OCI-LY1 (cell line): ENCODE results near the gene HES5.

ENCODE experiments used
- H2AFZ ChIP-seq: fragments of 200-600 bp; sonication (generic), shearing (Covaris generic); 2 replicates; pipeline ENCODE4 v1.6.0; 2014; ENCODE audit warnings: antibody characterized with exemption, mild to moderate bottlenecking, low read length
- H3F3A ChIP-seq: fragments of 200-600 bp; sonication (generic), shearing (Covaris generic); 2 replicates; pipeline ENCODE4 v1.6.0; 2014; ENCODE audit warnings: mild to moderate bottlenecking, antibody characterized with exemption, low read length, moderate library complexity; ENCODE audit not compliant: insufficient read depth
- H3K27ac ChIP-seq: fragments of 200-600 bp; sonication (generic); 2 replicates; pipeline ENCODE4 v1.5.1; 2014; ENCODE audit warnings: low read length, mixed run types, mild to moderate bottlenecking, low read depth; ENCODE audit not compliant: poor library complexity, severe bottlenecking
- H3K27me3 ChIP-seq: fragments of 200-600 bp; sonication (generic); 2 replicates; pipeline ENCODE4 v1.6.0; 2014; ENCODE audit warnings: antibody characterized with exemption, mild to moderate bottlenecking, low read length, moderate library complexity; ENCODE audit not compliant: insufficient read depth
- H3K36me3 ChIP-seq: fragments of 200-600 bp; sonication (generic); 2 replicates; pipeline ENCODE4 v1.6.1; 2014; ENCODE audit warnings: mild to moderate bottlenecking, antibody characterized with exemption, low read length, moderate library complexity, mixed read lengths; ENCODE audit not compliant: insufficient read depth
- H3K4me1 ChIP-seq: fragments of 200-600 bp; sonication (generic); 2 replicates; pipeline ENCODE4 v1.5.1; 2014; ENCODE audit warnings: mild to moderate bottlenecking, low read length, moderate library complexity; ENCODE audit not compliant: insufficient read depth, severe bottlenecking
- H3K4me2 ChIP-seq: fragments of 200-600 bp; sonication (generic), shearing (Covaris generic); 2 replicates; pipeline ENCODE4 v1.6.1; 2014; ENCODE audit warnings: low read length
- H3K4me3 ChIP-seq: fragments of 200-600 bp; sonication (generic); 2 replicates; pipeline ENCODE4 v1.5.1; 2014; ENCODE audit warnings: low read length, low read depth, mild to moderate bottlenecking, mixed read lengths; ENCODE audit not compliant: poor library complexity, severe bottlenecking
- H3K79me2 ChIP-seq: fragments of 200-600 bp; shearing (Covaris generic); 2 replicates; pipeline ENCODE4 v1.6.1; 2016; ENCODE audit warnings: mixed run types, low read length, mixed read lengths; ENCODE audit not compliant: insufficient read depth
- H3K9ac ChIP-seq: fragments of 200-600 bp; sonication (generic), shearing (Covaris generic); 2 replicates; pipeline ENCODE4 v1.6.1; 2014; ENCODE audit warnings: mild to moderate bottlenecking, low read length, mixed read lengths
- H3K9me2 ChIP-seq: fragments of 200-600 bp; sonication (generic), shearing (Covaris generic); 2 replicates; pipeline ENCODE4 v1.6.1; 2014; ENCODE audit warnings: low read depth, mild to moderate bottlenecking, low read length, mixed read lengths
- H3K9me3 ChIP-seq: fragments of 200-600 bp; shearing (Covaris generic); 2 replicates; pipeline ENCODE4 v1.6.1; 2014; ENCODE audit warnings: low read length, mixed read lengths
- H4K20me1 ChIP-seq: fragments of 200-600 bp; sonication (generic), shearing (Covaris generic); 2 replicates; pipeline ENCODE4 v1.6.0; 2016; ENCODE audit warnings: mild to moderate bottlenecking, low read length; ENCODE audit not compliant: insufficient read depth
- CTCF ChIP-seq: fragments of 200-600 bp; sonication (generic), shearing (Covaris generic); IDR thresholded peaks from 2 replicates; pipeline ENCODE4 v1.5.1; 2017; ENCODE audit warnings: mild to moderate bottlenecking, antibody characterized with exemption, low read length, moderate library complexity, mixed read lengths
- EZH2 ChIP-seq: fragments of 200-600 bp; sonication (generic), shearing (Covaris generic); IDR thresholded peaks from 2 replicates; pipeline ENCODE4 v1.8.0; 2017; ENCODE audit warnings: borderline replicate concordance, mixed run types, mild to moderate bottlenecking, antibody characterized with exemption, low read length, moderate library complexity, mixed read lengths

Gene HES5

GRCh38 chr1:2535981-2536380 lies 5.9 kb upstream of the HES5 start:
- H3K4me3 ChIP-seq = no peak overlapping the region
- H3K4me1 ChIP-seq = no peaks in the 10 kb centered on the region
- no peak overlapping the region for H3K4me2 ChIP-seq
- no peaks in the 10 kb centered on the region for H3K79me2 ChIP-seq
- H3K9ac ChIP-seq = no peak overlapping the region
- H3F3A ChIP-seq = no peaks in the 10 kb centered on the region
- no peak overlapping the region for H3K27ac ChIP-seq
- no peaks in the 10 kb centered on the region for H4K20me1 ChIP-seq
- 0 out of 2 replicates have a peak, but pooled peaks cover 15% of the 10 kb centered on the region for H3K27me3 ChIP-seq
- TF ChIP-seq EZH2 = no peak
- no peak for TF ChIP-seq CTCF
- no peaks in the 10 kb centered on the region for H3K36me3 ChIP-seq
- H3K9me3 ChIP-seq = no peaks in the 10 kb centered on the region
- no peak overlapping the region for H2AFZ ChIP-seq
- H3K9me2 ChIP-seq = no peaks in the 10 kb centered on the region

GRCh38 chr1:2535455-2535854 lies 5.4 kb upstream of the HES5 start:
- Histone ChIP-seq H3K36me3 (no peaks in the 10 kb centered on the region), H3K27ac (no peak overlapping the region), H3K9me3 (no peaks in the 10 kb centered on the region), H2AFZ (no peak overlapping the region), H4K20me1 (no peaks in the 10 kb centered on the region), H3K4me1 (no peaks in the 10 kb centered on the region), H3K4me3 (no peak overlapping the region), H3K9me2 (no peaks in the 10 kb centered on the region), H3K27me3 (0 out of 2 replicates have a peak, but pooled peaks cover 15% of the 10 kb centered on the region), H3K4me2 (no peak overlapping the region), H3F3A (no peaks in the 10 kb centered on the region), H3K9ac (no peak overlapping the region), H3K79me2 (no peaks in the 10 kb centered on the region)
- TF ChIP-seq EZH2 = no peak
- no peak for TF ChIP-seq CTCF

DNA sequence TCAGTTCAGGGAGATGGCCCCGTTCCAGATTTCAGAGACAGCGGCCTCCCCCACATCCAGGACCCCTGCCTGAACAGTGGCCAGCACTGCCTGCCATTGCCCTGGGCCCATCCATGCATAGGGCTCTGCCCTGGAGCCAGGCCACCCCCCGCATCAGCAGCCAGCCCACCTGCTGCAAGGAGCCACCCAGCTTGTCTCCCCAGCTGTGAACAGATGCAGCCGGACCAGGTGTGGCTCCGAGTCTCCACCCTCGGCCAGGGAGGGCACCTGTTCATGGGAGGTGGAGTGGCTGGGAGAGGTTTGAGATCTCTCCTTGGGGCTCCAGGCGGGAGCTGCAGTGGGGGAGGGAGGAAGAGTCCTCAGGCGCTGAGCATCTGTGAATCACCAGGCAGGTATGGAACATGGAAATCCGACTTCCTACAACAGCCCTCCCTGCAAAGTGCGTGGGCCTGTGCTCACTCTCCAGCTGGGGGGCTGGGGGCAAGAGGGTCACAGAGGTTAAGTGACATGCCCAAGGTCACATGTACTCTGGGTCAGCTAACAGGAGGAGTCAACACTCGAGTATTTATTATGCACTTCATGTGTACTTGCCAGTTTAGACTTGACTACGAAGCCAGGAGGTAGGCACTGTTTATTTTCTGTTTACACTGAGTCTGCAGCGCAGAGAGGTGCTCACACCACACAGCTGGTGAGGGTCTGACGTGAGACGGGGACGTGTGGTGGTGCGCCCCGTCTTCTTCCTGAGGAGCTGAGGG lies 4.8 kb upstream of the HES5 start:
- no peak for TF ChIP-seq EZH2
- TF ChIP-seq CTCF = no peak
- H3K9me2 ChIP-seq = no peaks in the 10 kb centered on the region
- 0 out of 2 replicates have a peak, but pooled peaks cover 15% of the 10 kb centered on the region for H3K27me3 ChIP-seq
- no peak overlapping the region for H3K27ac ChIP-seq
- no peaks in the 10 kb centered on the region for H3K79me2 ChIP-seq
- no peaks in the 10 kb centered on the region for H3K36me3 ChIP-seq
- H3K9me3 ChIP-seq = no peaks in the 10 kb centered on the region
- H2AFZ ChIP-seq = no peak overlapping the region
- no peaks in the 10 kb centered on the region for H3K4me1 ChIP-seq
- no peak overlapping the region for H3K4me2 ChIP-seq
- no peaks in the 10 kb centered on the region for H3F3A ChIP-seq
- no peak overlapping the region for H3K4me3 ChIP-seq
- no peaks in the 10 kb centered on the region for H4K20me1 ChIP-seq
- no peak overlapping the region for H3K9ac ChIP-seq
